GM21367 (cell line): ENCODE data around the gene EED.
A peak's percentile ranks its signal among the peaks of the same experiment; 100 is the strongest.
"Not testable (repeated sequence)": the region's sequence is repeated elsewhere in the genome, so short reads cannot be mapped to it uniquely, and the experiment has no call there.

Experiments used
- ATAC-seq: cut with Tn5 transposase; IDR thresholded peaks from one replicate; pipeline ENCODE4 v1.9.1; 2021; ENCODE audit not compliant: unreplicated experiment

EED gene

DNA sequence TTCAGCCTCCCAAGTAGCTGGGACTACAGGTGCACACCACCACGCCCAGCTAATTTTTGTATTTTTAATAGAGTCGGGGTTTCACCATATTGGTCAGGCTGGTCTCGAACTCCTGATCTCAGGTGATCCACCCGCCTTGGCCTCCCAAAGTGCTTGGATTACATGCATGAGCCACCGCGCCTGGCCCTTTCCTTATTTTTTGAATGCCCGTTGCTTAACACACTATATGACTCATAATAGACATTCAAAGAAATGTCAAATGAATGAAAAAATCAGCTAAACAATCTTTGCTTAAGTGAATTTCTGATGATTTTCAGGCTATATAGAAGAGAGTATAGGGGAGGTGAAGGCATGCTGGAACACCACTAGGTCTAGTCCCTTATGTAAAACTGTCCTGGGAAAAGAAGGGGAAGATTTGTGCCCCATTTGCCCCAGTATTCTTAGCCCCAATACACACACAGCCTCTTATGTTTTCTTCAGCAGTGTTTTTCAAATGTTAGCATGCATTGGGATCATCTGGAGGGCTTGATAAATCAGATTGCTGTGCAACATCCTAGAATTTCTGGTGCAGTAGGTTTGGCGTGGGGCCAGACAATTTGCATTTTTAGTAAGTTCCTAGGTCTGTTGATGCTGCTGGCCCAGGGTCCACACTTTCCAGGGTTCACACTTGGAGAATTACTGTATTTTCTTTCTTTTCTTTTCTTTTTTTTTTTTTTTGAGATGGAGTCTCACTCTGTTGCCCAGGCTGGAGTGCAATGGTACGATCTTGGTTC lies 45.1 kb downstream of the EED start:
- ATAC-seq = not testable (repeated sequence)

- no peak for ATAC-seq
These were observed 47.1 kb downstream of the EED start for GRCh38 chr11:86291466-86292262.

DNA sequence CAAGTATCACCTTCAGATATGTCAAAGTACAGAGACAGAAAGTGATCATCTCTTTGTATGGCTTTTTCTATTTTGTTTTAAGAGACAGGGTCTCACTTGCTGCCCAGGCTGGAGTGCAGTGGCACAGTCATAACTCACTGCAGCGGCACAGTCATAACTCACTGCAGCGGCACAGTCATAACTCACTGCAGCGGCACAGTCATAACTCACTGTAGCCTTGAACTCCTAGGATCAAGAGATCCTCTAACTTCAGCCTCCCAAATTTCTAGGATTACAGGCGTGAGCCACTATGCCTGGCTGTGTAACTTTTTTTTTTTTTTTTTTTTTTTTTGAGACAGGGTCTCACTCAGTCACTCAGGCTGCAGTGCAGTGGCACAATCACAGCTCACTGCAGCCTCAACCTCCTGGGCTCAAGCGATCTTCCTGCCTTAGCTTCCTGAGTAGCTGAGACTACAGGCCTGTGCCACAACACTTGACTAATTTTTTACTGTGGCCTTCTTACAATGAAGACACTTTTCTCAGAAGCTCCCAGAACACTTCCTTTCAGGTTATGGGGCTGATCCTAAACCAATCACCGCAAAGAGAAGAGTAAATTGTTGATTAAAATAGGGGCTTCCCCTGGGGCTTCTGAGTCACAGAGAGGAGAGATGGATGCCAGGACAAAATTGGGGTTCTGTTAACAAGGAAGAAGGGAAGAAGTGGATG lies 48.5 kb downstream of the EED start:
- ATAC-seq = peak; percentile 57

DNA sequence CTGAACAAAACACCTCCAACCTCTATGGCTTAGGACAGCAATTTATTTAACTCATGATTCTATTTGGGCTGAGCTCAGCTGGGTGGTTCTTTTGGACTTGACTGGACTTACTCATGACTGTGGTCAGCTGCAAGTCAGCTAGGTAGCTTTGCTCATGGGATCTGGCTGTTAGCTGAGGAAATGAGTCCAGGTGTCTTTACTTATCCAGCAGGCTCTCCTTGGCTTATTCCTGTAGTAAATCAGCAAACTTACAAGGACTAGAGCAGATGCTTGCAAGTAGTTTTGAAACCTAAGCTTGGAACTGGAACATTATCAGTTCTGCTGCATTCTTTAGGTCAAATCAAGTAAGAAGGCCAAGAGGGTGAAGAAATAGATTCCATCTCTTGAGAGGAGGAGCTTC lies 49.5 kb downstream of the EED start:
- ATAC-seq = no peak

DNA sequence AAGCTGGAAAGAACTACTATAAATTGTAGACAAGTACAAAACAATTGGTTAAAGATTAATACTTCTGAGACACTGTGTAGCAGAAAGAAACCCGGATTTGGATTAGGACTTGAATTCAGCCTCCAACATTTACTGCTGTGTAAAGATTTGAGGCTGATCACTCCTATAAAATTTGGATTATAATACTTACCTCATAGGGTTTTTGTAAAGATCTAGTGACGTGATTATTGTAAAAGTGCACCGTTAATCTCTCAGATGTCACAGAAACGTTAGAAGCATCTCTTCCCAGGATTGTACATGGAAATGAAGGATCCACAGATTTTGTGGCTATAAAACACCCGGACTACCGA lies 57.2 kb downstream of the EED start:
- no peak for ATAC-seq

- peak; percentile 99 for ATAC-seq
These were observed 57.7 kb downstream of the EED start, which contains the start of gene HIKESHI for GRCh38 chr11:86302092-86302793. HIKESHI (plus strand) TSS chr11:86302240; CDS start chr11:86302449, 209 bp downstream.

- no peak for ATAC-seq
These were observed 58.7 kb downstream of the EED start for GRCh38 chr11:86303257-86303656.

- ATAC-seq = not testable (repeated sequence)
These were observed 64.2 kb downstream of the EED start for GRCh38 chr11:86308710-86309109.

- no peak for ATAC-seq
These were observed 69.2 kb downstream of the EED start for GRCh38 chr11:86313793-86314192.

- no peak for ATAC-seq
These were observed 70.1 kb downstream of the EED start for GRCh38 chr11:86314636-86315035.
